SU-DHL-6 (cell line): Measurements from ENCODE around the gene SOX15.

Experiments
- H2AFZ ChIP-seq: fragments of 200-600 bp; sonication (generic); 2 replicates; pipeline ENCODE4 v1.6.1; 2014; ENCODE audit warnings: low read depth, mild to moderate bottlenecking, moderate library complexity, mixed read lengths, antibody characterized with exemption, low read length; ENCODE audit not compliant: severe bottlenecking
- H3F3A ChIP-seq: fragments of 200-600 bp; shearing (Covaris generic); 2 replicates; pipeline ENCODE4 v1.6.0; 2016; ENCODE audit warnings: antibody characterized with exemption, mild to moderate bottlenecking; ENCODE audit not compliant: insufficient read depth
- H3K27ac ChIP-seq: fragments of 200-600 bp; sonication (generic); 2 replicates; pipeline ENCODE4 v1.5.1; 2016; ENCODE audit warnings: low read depth, mild to moderate bottlenecking, low read length, moderate library complexity, mixed read lengths
- H3K27me3 ChIP-seq: fragments of 200-600 bp; sonication (generic), shearing (Covaris generic); 2 replicates; pipeline ENCODE4 v1.6.0; 2014; ENCODE audit warnings: mild to moderate bottlenecking, low read length
- H3K36me3 ChIP-seq: fragments of 200-600 bp; sonication (generic); 2 replicates; pipeline ENCODE4 v1.6.1; 2014; ENCODE audit warnings: mild to moderate bottlenecking, low read length, mixed read lengths
- H3K4me2 ChIP-seq: fragments of 300-600, 200-600 bp; shearing (Covaris generic), sonication (generic); 2 replicates; pipeline ENCODE4 v1.6.0; 2014; ENCODE audit warnings: low read length, low read depth, mild to moderate bottlenecking; ENCODE audit not compliant: poor library complexity, severe bottlenecking
- H3K4me3 ChIP-seq: fragments of 200-600 bp; sonication (generic); 2 replicates; pipeline ENCODE4 v1.5.1; 2014; ENCODE audit warnings: antibody characterized with exemption, low read length, mild to moderate bottlenecking, mixed read lengths; ENCODE audit not compliant: insufficient read depth, poor library complexity, severe bottlenecking
- H3K79me2 ChIP-seq: fragments of 200-600 bp; sonication (generic); 2 replicates; pipeline ENCODE4 v1.6.1; 2014; ENCODE audit warnings: mild to moderate bottlenecking, low read length, moderate library complexity; ENCODE audit not compliant: insufficient read depth
- H3K9ac ChIP-seq: fragments of 200-600 bp; sonication (generic); 2 replicates; pipeline ENCODE4 v1.7.0; 2014; ENCODE audit warnings: mild to moderate bottlenecking, low read length
- H3K9me2 ChIP-seq: fragments of 200-600 bp; sonication (generic); replicated peaks from 2 replicates; pipeline ENCODE4 v1.6.1; 2014; ENCODE audit warnings: low read length; ENCODE audit not compliant: insufficient read depth
- H3K9me3 ChIP-seq: fragments of 200-600 bp; sonication (generic); 2 replicates; pipeline ENCODE4 v1.6.1; 2014; ENCODE audit warnings: low read length, mixed read lengths; ENCODE audit not compliant: insufficient read depth
- H4K20me1 ChIP-seq: fragments of 200-600 bp; sonication (generic); 2 replicates; pipeline ENCODE4 v1.6.1; 2014; ENCODE audit warnings: low read depth, mild to moderate bottlenecking, antibody characterized with exemption, low read length, moderate library complexity, mixed read lengths
- CTCF ChIP-seq: fragments of 200-600 bp; sonication (generic); IDR thresholded peaks from one replicate; pipeline ENCODE4 v1.5.1; 2017; ENCODE audit warnings: antibody characterized with exemption, mild to moderate bottlenecking, low read length, moderate library complexity; ENCODE audit not compliant: insufficient read depth, poor library complexity, severe bottlenecking
- EZH2phosphoT487 ChIP-seq: fragments of 200-600 bp; sonication (generic), shearing (Covaris generic); conservative IDR thresholded peaks from 2 replicates; pipeline ENCODE4 v1.6.1; 2018; ENCODE audit warnings: mild to moderate bottlenecking, antibody characterized with exemption, low read length, moderate library complexity, mixed read lengths

SOX15 gene

DNA sequence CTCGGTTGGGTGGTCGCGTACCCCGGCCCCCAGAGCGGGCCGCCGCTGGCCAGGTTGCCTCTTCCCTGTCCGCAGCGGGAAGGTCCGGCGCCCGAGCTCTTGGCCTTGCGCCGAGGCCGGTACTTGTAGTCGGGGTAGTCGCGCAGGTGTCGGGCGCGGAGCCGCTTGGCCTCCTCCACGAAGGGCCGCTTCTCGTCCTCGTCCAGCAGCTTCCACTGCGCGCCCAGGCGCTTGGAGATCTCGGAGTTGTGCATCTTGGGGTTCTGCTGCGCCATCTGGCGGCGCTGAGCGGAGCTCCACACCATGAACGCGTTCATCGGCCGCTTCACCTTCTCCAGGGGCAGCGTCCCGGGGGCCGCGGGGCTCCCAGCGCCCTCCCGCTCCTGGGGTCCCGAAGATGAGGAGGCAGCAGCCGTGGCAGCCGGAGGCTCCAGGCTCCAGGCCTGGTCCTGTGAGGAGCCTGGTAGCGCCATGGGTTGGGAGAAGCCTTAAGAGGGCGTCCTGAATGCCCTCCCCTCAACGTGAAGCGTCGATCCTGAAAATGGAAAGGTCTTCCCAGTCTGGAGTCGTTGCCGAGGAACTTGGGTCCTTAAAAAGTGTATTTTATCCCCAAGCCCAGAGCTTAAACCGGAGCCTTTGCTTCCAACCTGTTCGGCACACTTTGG, 558 bp downstream of the SOX15 start:
- Histone ChIP-seq H3K9me2 (no peaks in the 10 kb centered on the region), H3F3A (no peaks in the 10 kb centered on the region), H3K9me3 (no peaks in the 10 kb centered on the region), H3K27ac (no peak overlapping the region), H3K4me3 (no peak overlapping the region), H3K9ac (no peak overlapping the region), H3K36me3 (0 out of 2 replicates have a peak, but pooled peaks cover 1% of the 10 kb centered on the region), H3K4me2 (no peak overlapping the region), H2AFZ (no peak overlapping the region), H4K20me1 (no peaks in the 10 kb centered on the region), H3K27me3 (no peaks in the 10 kb centered on the region), H3K79me2 (peaks cover 18% of the 10 kb centered on the region)
- TF ChIP-seq EZH2phosphoT487 = no peak
- TF ChIP-seq CTCF = peak; percentile 58

GRCh38 chr17:7588553-7589203, 1.2 kb downstream of the SOX15 start:
- H3K27me3 ChIP-seq = no peaks in the 10 kb centered on the region
- no peak overlapping the region for H3K4me2 ChIP-seq
- H3K9me2 ChIP-seq = no peaks in the 10 kb centered on the region
- H3K36me3 ChIP-seq = no peaks in the 10 kb centered on the region
- no peak overlapping the region for H3K9ac ChIP-seq
- H3F3A ChIP-seq = no peaks in the 10 kb centered on the region
- H2AFZ ChIP-seq = no peak overlapping the region
- no peak for TF ChIP-seq EZH2phosphoT487
- TF ChIP-seq CTCF = no peak
- peaks cover 20% of the 10 kb centered on the region for H3K79me2 ChIP-seq
- H3K27ac ChIP-seq = no peak overlapping the region
- H4K20me1 ChIP-seq = no peaks in the 10 kb centered on the region
- H3K9me3 ChIP-seq = no peaks in the 10 kb centered on the region
- H3K4me3 ChIP-seq = no peak overlapping the region

DNA sequence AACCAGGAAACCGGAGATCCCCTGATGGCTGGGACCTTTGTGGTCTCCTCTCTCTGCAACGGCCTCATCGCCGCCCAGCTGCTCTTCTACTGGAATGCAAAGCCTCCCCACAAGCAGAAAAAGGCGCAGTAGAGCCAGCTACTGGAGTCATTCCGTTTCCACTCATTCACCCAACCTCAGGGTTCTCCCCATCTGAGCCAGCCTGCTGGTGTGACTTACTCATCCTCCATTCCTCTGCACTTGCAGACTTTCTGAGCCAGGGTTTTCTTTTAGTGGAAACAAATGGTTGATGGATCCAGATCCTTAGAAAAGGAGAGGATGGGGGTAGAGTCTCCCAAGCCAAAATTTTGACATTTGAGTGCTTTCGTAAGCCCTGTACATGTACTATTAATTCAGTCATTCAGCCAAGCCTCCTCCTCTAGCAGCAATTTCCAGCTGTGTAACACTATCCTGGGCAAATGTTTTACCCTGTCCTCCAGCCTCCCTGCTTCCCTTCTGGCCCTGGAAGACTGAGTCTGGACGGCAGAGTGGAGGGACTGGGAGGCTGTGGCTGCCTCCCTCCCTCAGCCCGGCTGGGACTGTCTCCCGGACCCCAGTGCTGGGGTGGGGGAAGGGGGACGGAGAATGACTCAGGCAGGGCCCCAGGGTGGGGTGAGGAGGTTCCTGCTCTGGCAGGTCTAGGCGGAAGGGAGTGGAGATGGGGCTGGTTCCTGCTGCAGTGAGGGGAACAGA, 2.3 kb downstream of the SOX15 start:
- Histone ChIP-seq H3K36me3 (no peaks in the 10 kb centered on the region), H3K4me3 (no peak overlapping the region)

More for the DNA sequence above, 2.3 kb downstream of the SOX15 start:
- no peak overlapping the region for H3K4me2 ChIP-seq
- H3K9me2 ChIP-seq = no peaks in the 10 kb centered on the region
- no peaks in the 10 kb centered on the region for H3K9me3 ChIP-seq
- no peaks in the 10 kb centered on the region for H3F3A ChIP-seq
- no peaks in the 10 kb centered on the region for H3K27me3 ChIP-seq
- no peak overlapping the region for H3K9ac ChIP-seq
- H4K20me1 ChIP-seq = no peaks in the 10 kb centered on the region
- peaks cover 28% of the 10 kb centered on the region for H3K79me2 ChIP-seq
- TF ChIP-seq EZH2phosphoT487 (no peak), CTCF (no peak)
- H3K27ac ChIP-seq = no peak overlapping the region
- H2AFZ ChIP-seq = no peak overlapping the region
